Skeletal muscle satellite cell (primary cell): Measurements from ENCODE around the gene CD99L2. TPM values are rescaled to one million over a fixed set of nuclear protein-coding genes. Genes with fewer than 3 reads are reported as not detected.
A peak's percentile ranks its signal among the peaks of the same experiment; 100 is the strongest.

Source experiments
- H3K27me3 ChIP-seq: 2 replicates; pipeline ENCODE4 v1.7.0; 2013; ENCODE audit warnings: low read length; ENCODE audit not compliant: control insufficient read depth, insufficient read depth
- H3K36me3 ChIP-seq: 2 replicates; pipeline ENCODE4 v1.7.0; 2013; ENCODE audit warnings: mild to moderate bottlenecking, control low read depth, low read length; ENCODE audit not compliant: insufficient read depth
- H3K4me1 ChIP-seq: 2 replicates; pipeline ENCODE4 v1.7.0; 2013; ENCODE audit warnings: low read length; ENCODE audit not compliant: control insufficient read depth, insufficient read depth
- H3K4me2 ChIP-seq: 2 replicates; pipeline ENCODE4 v1.7.0; 2013; ENCODE audit warnings: mild to moderate bottlenecking, low read length
- H3K4me3 ChIP-seq: 2 replicates; pipeline ENCODE4 v1.7.0; 2013; ENCODE audit warnings: low read length
- H3K9ac ChIP-seq: 2 replicates; pipeline ENCODE4 v1.7.0; 2013; ENCODE audit warnings: mild to moderate bottlenecking, low read depth, low read length, moderate library complexity
- H3K9me3 ChIP-seq: replicated peaks from 2 replicates; pipeline ENCODE4 v1.7.0; 2013; ENCODE audit warnings: mild to moderate bottlenecking, control low read depth, low read length
- total RNA-seq: library from RNA; depleted of rRNA; stranded (reverse); fragments of >200 nt; gene quantifications from 2 replicates; pipeline ENCODE4 v1.2.3, GENCODE V29; 2012; rRNA removed

CD99L2 gene, protein sequence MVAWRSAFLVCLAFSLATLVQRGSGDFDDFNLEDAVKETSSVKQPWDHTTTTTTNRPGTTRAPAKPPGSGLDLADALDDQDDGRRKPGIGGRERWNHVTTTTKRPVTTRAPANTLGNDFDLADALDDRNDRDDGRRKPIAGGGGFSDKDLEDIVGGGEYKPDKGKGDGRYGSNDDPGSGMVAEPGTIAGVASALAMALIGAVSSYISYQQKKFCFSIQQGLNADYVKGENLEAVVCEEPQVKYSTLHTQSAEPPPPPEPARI
- 29.1 and 30.2 TPM in 2 replicates for total RNA-seq

DNA sequence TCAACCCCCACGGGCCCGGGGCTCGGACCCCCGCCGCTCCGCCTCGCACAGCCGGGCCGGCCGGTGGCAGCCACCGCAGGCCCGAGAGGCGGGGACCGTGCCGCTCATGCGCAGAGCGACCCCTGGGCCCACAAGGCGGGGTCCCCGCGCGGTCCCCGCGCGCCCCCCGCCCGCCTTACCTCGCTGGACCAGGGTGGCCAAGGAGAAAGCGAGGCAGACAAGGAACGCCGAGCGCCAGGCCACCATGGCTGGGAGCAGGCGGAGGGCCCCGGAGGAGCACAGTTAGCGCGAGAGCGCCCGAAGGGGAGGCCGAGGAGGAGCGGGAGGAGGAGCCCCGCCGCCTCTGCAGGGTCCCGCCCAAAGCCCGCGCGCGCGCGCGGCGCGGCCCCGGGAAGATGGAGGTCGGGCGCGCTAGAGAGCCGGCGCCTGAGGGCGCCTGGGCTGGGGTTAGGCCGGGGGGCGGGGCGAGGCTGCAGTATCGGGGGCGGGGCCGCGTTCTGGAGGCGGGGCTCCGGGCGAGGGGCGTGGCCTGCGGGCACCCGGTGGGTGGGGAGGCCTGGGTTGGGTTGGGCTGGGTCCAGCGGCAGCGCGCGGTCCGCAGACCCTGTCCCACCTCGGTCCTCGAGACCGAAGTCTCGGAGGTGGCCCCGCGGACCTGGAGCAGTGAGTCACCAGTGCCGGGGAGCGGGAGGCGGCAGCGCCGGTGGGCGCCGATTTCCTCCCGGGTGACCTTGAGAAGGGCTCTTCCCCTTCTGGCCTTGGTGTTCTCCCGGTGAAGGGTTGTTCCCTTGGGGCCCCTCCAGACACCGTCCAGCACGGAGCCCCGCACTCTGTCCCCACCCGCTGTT, at the start of gene CD99L2:
TSS of gene CD99L2 (minus strand) at position 326 of the 848 bp plus-strand sequence. CDS start at position 246, 80 bp downstream.
- Histone ChIP-seq H3K4me2 (peak within 1 kb of the TSS; percentile 95), H3K9ac (peak within 1 kb of the TSS; percentile 94), H3K4me3 (peak within 1 kb of the TSS; percentile 80), H3K27me3 (no peaks in the 10 kb centered on the region), H3K9me3 (no peaks in the 10 kb centered on the region), H3K4me1 (no peaks in the 10 kb centered on the region), H3K36me3 (no peaks in the 10 kb centered on the region)

DNA sequence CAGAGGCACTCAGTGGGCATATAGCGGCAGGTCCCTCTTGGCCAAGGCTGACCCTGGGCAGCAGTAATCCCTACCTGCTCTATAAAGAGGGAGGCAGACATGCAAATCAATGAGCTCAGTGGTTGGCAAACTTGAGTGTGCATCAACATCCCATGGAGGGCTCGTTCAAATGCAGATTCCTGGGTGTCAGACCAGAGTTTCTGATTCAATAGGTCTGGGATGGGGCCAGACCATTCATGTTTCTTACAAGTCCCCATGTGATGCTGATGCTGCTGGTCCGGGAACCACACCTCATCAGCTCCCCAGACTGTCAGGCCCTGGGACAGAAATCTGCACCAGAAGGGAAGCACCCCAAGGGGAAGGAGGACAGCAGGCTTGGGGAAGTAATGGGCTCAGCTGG, 45.8 kb upstream of the CD99L2 start:
- Histone ChIP-seq H3K27me3 (no peaks in the 10 kb centered on the region), H3K4me1 (no peaks in the 10 kb centered on the region), H3K36me3 (no peaks in the 10 kb centered on the region), H3K9ac (no peak overlapping the region), H3K4me2 (no peak overlapping the region), H3K9me3 (no peaks in the 10 kb centered on the region), H3K4me3 (no peak overlapping the region)

DNA sequence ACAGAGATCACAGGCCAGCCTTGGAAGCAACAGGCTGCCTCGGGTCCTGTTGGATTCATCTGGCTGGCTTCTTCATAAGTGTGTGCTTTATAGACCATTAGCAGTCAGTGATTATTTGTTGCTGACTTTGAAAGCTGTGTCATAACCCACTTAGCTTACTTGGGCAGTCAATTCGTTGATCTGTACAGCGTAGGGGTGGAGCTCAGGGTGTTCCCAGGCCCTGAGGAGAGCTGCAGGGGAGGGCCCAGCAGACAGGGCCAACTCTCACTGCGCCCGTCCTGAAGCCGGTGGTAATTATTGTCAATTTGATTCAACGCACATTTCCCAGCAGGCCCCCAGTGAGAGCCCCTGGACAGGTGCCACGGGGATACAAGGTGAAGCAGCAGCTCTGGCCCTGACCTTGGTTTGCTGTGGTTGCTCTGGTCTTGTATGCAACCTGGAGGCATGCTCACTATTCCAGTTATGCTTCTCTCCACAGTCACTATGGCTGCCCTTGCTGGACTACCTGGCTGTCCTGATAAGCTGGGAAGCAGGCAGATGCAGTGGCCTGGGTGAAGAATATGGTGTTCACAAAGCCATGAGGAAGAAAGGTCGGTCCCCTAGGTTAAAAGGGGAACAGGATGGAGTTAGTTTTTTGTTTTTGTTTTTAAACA, 44.6 kb upstream of the CD99L2 start:
- Histone ChIP-seq H3K4me3 (no peak overlapping the region), H3K4me1 (no peaks in the 10 kb centered on the region), H3K9ac (no peak overlapping the region)

DNA sequence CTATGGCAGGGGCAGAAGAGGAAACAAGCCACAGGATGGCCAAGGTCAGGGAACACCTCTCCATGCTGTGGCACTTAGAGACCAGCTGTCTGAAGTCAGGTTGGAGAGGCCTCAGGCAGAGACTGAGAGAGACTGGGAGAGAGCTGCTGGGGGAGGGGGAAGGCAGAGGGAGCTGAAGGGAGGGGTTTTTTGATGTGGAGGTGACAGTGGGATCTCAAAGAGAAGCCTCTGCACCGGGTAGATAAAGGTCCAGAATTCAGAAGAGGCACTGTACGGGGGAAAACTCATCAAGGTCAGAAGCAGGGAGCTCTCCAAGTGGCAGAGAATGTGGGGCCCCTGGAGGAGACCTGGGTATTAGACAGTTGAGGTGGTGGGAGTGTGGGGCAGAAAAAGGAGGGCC, 43.1 kb upstream of the CD99L2 start:
- Histone ChIP-seq H3K4me3 (no peak overlapping the region), H3K36me3 (no peaks in the 10 kb centered on the region)

More for the DNA sequence above, 44.6 kb upstream of the CD99L2 start:
- H3K27me3 ChIP-seq, result no peaks in the 10 kb centered on the region
- H3K4me2 ChIP-seq, result no peak overlapping the region
- no peaks in the 10 kb centered on the region for H3K36me3 ChIP-seq
- H3K9me3 ChIP-seq, result no peaks in the 10 kb centered on the region

DNA sequence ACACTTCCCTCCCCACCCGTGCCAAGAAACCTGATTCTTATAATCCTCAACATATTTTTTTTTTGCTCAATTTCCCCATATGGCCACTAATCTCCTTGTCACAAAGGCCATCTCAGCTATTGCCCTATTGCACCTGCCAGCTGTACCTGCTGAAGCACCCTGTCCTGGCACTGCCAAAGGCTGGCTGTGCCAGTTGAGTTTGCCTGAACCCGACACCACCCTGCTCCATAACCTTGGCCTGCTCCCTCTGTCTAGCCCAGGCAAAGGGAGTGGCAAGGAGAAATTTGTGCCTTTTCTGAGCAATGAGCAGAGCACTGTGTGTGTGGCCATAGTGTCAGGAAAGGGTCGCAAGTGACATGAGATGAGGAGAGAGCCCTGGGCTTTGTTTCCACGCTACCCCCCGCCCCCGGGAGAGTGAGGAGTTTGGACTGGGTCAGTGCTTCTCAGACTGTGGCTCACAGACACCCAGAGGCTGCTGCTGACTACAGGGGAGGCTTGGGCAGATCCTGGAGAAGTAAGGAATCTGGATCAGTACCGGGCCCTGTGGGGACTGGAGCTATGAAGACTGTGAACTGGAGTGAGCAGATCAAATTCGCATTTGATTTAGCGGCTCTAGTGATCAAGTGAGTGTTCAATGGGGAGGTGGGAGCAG, 42.5 kb upstream of the CD99L2 start:
- H3K36me3 ChIP-seq, result no peaks in the 10 kb centered on the region
- no peak overlapping the region for H3K4me2 ChIP-seq
- H3K9ac ChIP-seq, result no peak overlapping the region
- H3K4me1 ChIP-seq, result no peaks in the 10 kb centered on the region
- no peak overlapping the region for H3K4me3 ChIP-seq
- H3K27me3 ChIP-seq, result no peaks in the 10 kb centered on the region
- H3K9me3 ChIP-seq, result no peaks in the 10 kb centered on the region

More for the DNA sequence above, 43.1 kb upstream of the CD99L2 start:
- no peak overlapping the region for H3K4me2 ChIP-seq
- H3K9ac ChIP-seq, result no peak overlapping the region
- H3K4me1 ChIP-seq, result no peaks in the 10 kb centered on the region
- H3K27me3 ChIP-seq, result no peaks in the 10 kb centered on the region
- H3K9me3 ChIP-seq, result no peaks in the 10 kb centered on the region

DNA sequence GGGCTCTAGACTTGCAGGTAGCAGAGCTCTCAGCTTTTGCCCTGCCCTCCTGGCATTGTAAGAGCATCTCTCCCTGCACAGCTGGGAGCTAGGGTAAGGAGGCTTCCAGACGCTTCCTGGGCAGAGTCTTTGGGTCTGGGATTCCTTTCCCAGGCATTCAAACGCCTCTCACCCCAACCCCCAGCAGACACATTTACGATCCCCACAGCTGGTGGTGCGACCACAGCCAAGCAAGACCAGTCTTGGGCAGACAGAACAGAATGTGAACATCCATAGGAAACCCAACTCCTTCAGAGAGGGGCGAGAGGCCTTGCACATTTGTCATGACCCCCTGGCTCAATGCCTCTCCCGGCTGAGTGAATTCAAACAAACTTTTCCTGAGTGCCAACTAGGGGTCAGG, 38.1 kb upstream of the CD99L2 start:
- Histone ChIP-seq H3K36me3 (no peaks in the 10 kb centered on the region), H3K4me2 (no peak overlapping the region), H3K4me3 (no peak overlapping the region), H3K4me1 (peaks cover 14% of the 10 kb centered on the region), H3K27me3 (no peaks in the 10 kb centered on the region), H3K9me3 (no peaks in the 10 kb centered on the region), H3K9ac (no peak overlapping the region)

DNA sequence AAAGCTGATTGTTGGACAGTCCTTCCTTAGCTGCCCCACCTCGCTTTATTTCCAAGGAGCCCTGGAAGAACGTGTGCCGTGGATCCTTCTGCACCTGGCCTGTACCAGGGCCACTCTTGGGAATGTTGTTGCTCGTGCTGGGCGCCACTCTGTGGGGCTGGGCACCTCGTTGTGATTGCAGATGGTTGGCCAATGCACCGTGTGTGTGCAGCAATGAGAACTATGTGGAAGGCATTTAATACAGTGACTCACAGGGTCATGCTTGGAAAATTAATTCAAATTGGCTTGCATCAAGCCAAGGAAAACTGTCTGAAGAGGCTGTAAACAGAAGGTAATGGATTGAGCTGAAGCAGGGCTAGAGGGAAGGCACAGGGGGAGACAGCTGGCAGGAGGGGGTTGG, 37.0 kb upstream of the CD99L2 start:
- H3K27me3 ChIP-seq, result no peaks in the 10 kb centered on the region

DNA sequence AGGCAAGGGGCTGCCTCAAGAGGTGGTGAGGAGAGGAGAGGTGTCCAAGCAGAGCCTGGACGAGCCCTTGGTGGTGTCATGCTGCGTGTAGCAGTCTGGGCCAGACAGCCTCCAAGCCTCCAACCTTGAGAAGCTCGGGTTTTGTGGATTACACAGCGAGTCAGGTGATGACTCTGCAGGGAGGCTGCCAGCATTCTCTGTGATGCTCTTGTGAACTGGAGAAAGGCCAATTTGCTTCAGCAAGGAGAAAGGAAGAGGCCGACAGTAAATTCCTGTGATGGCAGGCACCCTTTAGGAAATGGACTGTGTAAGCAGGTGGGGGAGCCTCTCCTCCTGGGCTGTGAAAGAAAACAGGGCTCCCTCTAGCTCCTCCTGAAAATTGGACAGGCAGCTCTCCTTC, 36.0 kb upstream of the CD99L2 start:
- H3K4me1 ChIP-seq, result peaks cover 14% of the 10 kb centered on the region
- H3K36me3 ChIP-seq, result no peaks in the 10 kb centered on the region
- H3K27me3 ChIP-seq, result no peaks in the 10 kb centered on the region
- no peak overlapping the region for H3K9ac ChIP-seq
- H3K9me3 ChIP-seq, result no peaks in the 10 kb centered on the region
- H3K4me2 ChIP-seq, result no peak overlapping the region
- H3K4me3 ChIP-seq, result no peak overlapping the region

More for the DNA sequence above, 37.0 kb upstream of the CD99L2 start:
- no peaks in the 10 kb centered on the region for H3K9me3 ChIP-seq
- H3K36me3 ChIP-seq, result no peaks in the 10 kb centered on the region
- H3K4me2 ChIP-seq, result peak overlapping the region; percentile 24
- H3K4me1 ChIP-seq, result peaks cover 14% of the 10 kb centered on the region
- H3K4me3 ChIP-seq, result no peak overlapping the region
- no peak overlapping the region for H3K9ac ChIP-seq

DNA sequence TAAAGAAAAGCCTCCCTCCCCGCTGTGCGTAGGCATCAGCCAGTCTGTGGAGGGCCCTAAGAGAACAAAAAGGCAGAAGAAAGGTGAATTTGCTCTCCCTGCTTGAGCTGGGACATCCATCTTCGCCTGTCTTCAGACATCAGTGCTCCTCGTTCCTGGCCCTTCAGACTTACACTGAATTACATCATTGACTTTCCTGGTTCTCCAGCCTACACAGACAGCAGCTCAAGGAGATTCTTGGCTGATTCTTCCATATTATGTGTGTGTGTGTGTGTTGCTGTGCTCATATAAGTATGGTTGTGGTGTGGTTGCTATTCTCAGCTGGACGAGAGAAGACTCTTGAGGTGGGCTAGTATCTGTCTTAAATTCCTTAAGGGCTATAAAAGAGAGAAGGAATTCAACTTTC, 35.5 kb upstream of the CD99L2 start:
- Histone ChIP-seq H3K4me3 (no peak overlapping the region), H3K27me3 (no peaks in the 10 kb centered on the region), H3K9me3 (no peaks in the 10 kb centered on the region), H3K4me1 (peaks cover 14% of the 10 kb centered on the region), H3K36me3 (no peaks in the 10 kb centered on the region), H3K9ac (no peak overlapping the region), H3K4me2 (no peak overlapping the region)

DNA sequence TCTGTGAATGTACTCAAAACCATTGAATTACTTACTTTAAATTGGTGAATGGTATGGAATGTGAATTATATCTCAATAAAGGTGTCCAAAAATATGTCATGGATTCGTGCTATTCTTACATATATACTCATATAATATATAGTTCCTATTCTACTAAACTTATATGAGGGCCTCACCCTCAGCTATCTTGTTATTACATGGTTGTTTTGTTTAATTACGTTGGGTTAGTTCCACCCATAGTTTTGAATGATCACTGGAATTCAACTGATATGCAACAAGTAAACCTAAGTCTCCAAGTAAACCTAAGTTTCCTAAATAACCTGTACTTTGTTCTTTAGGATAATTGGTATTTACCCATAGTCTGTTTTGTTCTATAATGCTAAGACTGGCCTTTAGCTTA, 30.6 kb upstream of the CD99L2 start:
- Histone ChIP-seq H3K4me2 (no peak overlapping the region), H3K9me3 (no peaks in the 10 kb centered on the region), H3K36me3 (no peaks in the 10 kb centered on the region), H3K9ac (no peak overlapping the region), H3K4me1 (no peaks in the 10 kb centered on the region), H3K4me3 (no peak overlapping the region), H3K27me3 (no peaks in the 10 kb centered on the region)

DNA sequence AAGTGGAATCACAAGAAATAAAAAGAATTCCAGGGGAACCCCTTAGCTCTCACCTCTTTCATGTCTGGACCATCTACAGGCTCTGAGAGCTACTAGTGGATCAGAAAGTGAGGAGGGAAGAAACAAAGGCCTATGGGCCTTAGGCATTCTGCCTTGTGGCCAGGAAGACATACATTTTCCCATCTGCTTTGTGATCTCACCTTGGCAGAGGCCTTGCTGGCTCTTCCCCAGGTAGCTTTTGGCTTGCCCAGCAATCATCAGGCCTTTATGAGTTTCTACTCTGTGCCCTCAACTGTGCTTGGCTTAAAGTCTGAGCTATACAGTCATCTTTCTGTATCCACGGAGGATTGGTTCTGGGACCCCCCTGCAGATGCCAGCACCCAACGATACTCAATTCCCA, 28.3 kb upstream of the CD99L2 start:
- no peaks in the 10 kb centered on the region for H3K4me1 ChIP-seq
- H3K4me3 ChIP-seq, result no peak overlapping the region
- no peaks in the 10 kb centered on the region for H3K9me3 ChIP-seq
- no peaks in the 10 kb centered on the region for H3K27me3 ChIP-seq
- H3K4me2 ChIP-seq, result no peak overlapping the region
- no peak overlapping the region for H3K9ac ChIP-seq
- no peaks in the 10 kb centered on the region for H3K36me3 ChIP-seq
